IPS-NIHi7 (cell line): ENCODE results near the gene KLF13.
A peak's percentile ranks its signal among the peaks of the same experiment; 100 is the strongest.

Experiments used
- DNase-seq: peaks from one replicate; pipeline ENCODE4 v3.0.0; 2012; ENCODE audit warnings: mixed read lengths; ENCODE audit errors: extremely low spot score

Gene KLF13

GRCh38 chr15:31300208-31300661, 26.4 kb upstream of the KLF13 start:
- DNase-seq = no peak

GRCh38 chr15:31300981-31301672, 25.5 kb upstream of the KLF13 start:
- DNase-seq = no peak

- DNase-seq = no peak
Measured at GRCh38 chr15:31301673-31301990, 25.0 kb upstream of the KLF13 start.

- DNase-seq = no peak
Measured at GRCh38 chr15:31302029-31302657, 24.5 kb upstream of the KLF13 start.

GRCh38 chr15:31302778-31303725, 23.6 kb upstream of the KLF13 start:
- peak; percentile 78 for DNase-seq

GRCh38 chr15:31303726-31304648, 22.6 kb upstream of the KLF13 start:
- no peak for DNase-seq

- DNase-seq = no peak
Measured at GRCh38 chr15:31304751-31305365, 21.8 kb upstream of the KLF13 start.

GRCh38 chr15:31305375-31305774, 21.3 kb upstream of the KLF13 start:
- DNase-seq = no peak

- DNase-seq = no peak
Measured at GRCh38 chr15:31305796-31306425, 20.7 kb upstream of the KLF13 start.

- DNase-seq = peak; percentile 90
Measured at GRCh38 chr15:31306426-31307269, 20.0 kb upstream of the KLF13 start.

- no peak for DNase-seq
Measured at GRCh38 chr15:31307270-31308184, 19.1 kb upstream of the KLF13 start.

- DNase-seq = no peak
Measured at GRCh38 chr15:31308185-31308639, 18.4 kb upstream of the KLF13 start.

- no peak for DNase-seq
Measured at GRCh38 chr15:31309893-31310606, 16.6 kb upstream of the KLF13 start.

GRCh38 chr15:31311735-31312619, 14.7 kb upstream of the KLF13 start:
- DNase-seq = no peak

GRCh38 chr15:31313223-31313622, 13.4 kb upstream of the KLF13 start:
- DNase-seq = no peak

- DNase-seq = no peak
Measured at GRCh38 chr15:31314380-31314779, 12.3 kb upstream of the KLF13 start.
